ENCODE measurements around the gene IL1RL1. TPM values are rescaled to one million over a fixed set of nuclear protein-coding genes. Genes with fewer than 3 reads are reported as not detected.
A peak's percentile ranks its signal among the peaks of the same experiment; 100 is the strongest.

IL1RL1 gene
- total RNA-seq = under 0.01 and 0.29 TPM in 2 replicates

DNA sequence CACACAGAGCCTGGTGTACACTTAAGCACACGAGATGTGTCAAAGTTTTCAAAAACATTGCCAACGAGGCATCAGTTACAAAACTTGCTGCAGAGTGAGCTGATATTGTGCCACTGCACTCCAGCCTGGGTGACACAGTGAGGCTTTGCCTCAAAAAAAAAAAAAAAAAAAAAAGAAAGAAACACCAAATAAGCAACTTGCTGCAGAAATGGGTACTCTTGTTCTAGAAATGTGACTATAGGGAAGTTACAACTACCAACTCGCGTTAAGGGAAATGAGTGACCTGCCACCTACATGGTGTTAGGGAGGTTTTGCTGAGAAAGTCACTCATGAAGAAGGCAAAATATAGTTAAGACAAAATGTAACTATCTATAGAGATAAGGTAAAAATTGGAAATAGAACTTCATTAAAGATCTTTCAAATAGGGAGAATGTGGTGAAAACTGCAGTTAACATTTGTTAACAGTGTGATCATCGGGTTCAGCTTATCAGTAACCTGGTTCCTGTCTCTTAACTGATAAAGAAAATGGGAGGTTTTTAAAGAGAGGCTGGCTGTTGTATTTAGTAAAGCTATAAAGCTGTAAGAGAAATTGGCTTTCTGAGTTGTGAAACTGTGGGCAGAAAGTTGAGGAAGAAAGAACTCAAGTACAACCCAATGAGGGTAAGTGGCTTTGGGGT is at the start of gene IL1RL1:
Gene IL1RL1, plus strand, starts transcription at position 600 of the 677 bp plus-strand sequence. CDS start 26,702 bp downstream, outside the sequence.
- TF ChIP-seq, protein P1, sequence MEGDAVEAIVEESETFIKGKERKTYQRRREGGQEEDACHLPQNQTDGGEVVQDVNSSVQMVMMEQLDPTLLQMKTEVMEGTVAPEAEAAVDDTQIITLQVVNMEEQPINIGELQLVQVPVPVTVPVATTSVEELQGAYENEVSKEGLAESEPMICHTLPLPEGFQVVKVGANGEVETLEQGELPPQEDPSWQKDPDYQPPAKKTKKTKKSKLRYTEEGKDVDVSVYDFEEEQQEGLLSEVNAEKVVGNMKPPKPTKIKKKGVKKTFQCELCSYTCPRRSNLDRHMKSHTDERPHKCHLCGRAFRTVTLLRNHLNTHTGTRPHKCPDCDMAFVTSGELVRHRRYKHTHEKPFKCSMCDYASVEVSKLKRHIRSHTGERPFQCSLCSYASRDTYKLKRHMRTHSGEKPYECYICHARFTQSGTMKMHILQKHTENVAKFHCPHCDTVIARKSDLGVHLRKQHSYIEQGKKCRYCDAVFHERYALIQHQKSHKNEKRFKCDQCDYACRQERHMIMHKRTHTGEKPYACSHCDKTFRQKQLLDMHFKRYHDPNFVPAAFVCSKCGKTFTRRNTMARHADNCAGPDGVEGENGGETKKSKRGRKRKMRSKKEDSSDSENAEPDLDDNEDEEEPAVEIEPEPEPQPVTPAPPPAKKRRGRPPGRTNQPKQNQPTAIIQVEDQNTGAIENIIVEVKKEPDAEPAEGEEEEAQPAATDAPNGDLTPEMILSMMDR (IDR thresholded peaks at IDR 0.05; ENCODE audit: extremely low read depth, low read depth, low read length) = no peak
- Histone ChIP-seq H3K36me3 (ENCODE audit: insufficient read depth, low read length) (no peaks in the 10 kb centered on the region), H3K27me3 (ENCODE audit: insufficient read depth, low read length) (peaks cover 12% of the 10 kb centered on the region), H3K4me1 (ENCODE audit: insufficient read depth, low read length) (peaks cover 10% of the 10 kb centered on the region), H3K27ac (ENCODE audit: low read depth, low read length) (no peak within 1 kb of the TSS), H3K4me3 (ENCODE audit: insufficient read depth, low read length) (no peak within 1 kb of the TSS), H3K9me3 (ENCODE audit: low read depth, low read length) (no peaks in the 10 kb centered on the region), H3K4me2 (ENCODE audit: insufficient read depth, low read length) (no peak within 1 kb of the TSS), H3K79me2 (ENCODE audit: insufficient read depth, low read length) (no peaks in the 10 kb centered on the region), H2AFZ (ENCODE audit: low read length) (no peak within 1 kb of the TSS), H4K20me1 (ENCODE audit: insufficient read depth, low read length) (no peaks in the 10 kb centered on the region)
- DNase-seq (ENCODE audit: insufficient read length, low spot score, missing footprints) = peak; percentile 41

DNA sequence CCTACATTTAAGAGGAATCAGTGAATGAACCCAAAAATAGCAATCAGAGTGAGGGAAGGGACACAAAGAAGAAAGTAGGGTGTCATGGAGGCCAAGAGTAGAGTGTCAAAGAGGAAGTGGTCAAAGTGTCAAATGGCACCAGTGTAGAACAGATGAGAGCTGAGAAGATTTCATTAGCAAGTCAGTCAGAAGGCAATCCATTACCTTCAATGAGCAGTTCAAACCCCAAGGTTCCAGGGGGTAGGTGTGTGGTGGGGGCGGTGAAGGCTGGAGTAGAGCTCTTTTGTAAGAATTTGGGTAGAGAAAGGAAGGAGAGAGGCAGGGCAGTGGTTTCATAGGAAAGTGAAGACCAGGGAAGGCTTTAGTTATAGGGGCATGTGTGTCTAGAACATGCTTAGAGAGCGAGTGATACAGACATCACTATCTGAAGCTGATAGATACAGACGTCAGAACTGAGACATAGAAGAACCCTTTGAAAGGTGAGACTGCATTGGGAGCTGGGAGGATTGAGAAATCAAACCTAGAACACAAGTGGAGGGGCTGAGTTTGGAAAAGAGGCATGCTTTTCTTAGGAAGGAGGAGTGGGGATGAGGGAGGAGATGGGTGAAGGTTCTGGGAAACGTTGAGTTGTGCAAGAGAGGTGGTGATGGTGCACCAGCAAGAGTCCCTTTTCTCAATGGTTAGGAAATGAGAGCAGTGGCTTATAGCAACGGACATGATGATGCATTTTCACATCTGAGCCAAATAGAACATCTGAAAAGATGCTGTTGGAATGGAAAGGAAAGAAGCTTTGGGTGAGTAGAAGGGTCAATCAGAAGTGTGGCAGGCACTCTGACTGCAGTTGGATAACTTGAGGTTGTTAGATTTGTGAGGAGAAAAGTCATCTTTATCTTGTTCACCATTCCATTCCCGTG is 48.9 kb upstream of the IL1RL1 start:
- peaks cover 15% of the 10 kb centered on the region for H3K4me1 ChIP-seq (ENCODE audit: insufficient read depth, low read length)
- no peaks in the 10 kb centered on the region for H3K79me2 ChIP-seq (ENCODE audit: insufficient read depth, low read length)
- H3K4me2 ChIP-seq (ENCODE audit: insufficient read depth, low read length) = no peak overlapping the region
- H2AFZ ChIP-seq (ENCODE audit: low read length) = no peak overlapping the region
- peaks cover 20% of the 10 kb centered on the region for H3K27me3 ChIP-seq (ENCODE audit: insufficient read depth, low read length)
- no peaks in the 10 kb centered on the region for H3K36me3 ChIP-seq (ENCODE audit: insufficient read depth, low read length)
- no peaks in the 10 kb centered on the region for H3K9me3 ChIP-seq (ENCODE audit: low read depth, low read length)
- no peak for DNase-seq (ENCODE audit: insufficient read length, low spot score, missing footprints)
- TF ChIP-seq, protein P1 (IDR thresholded peaks at IDR 0.05; ENCODE audit: extremely low read depth, low read depth, low read length) = no peak
- H3K27ac ChIP-seq (ENCODE audit: low read depth, low read length) = no peak overlapping the region
- H4K20me1 ChIP-seq (ENCODE audit: insufficient read depth, low read length) = no peaks in the 10 kb centered on the region
- no peak overlapping the region for H3K4me3 ChIP-seq (ENCODE audit: insufficient read depth, low read length)

DNA sequence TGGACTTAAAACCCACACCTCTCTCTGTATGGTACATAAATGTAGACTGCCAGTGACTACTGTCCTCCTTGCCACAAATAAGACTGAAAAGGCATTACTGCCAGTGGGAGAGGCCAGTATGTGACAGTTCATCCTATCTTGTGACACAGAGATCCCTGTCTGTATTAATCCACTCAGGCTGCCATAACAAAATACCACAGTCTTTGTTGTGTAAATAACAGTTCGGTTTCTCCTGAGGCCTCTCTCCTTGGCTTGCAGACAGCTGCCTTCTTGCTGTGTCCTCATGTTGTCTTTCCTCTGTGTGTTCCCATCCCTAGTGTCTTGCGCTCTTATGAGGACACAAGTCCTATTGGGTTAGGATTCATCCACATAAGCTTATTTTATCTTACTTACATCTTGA is 46.4 kb upstream of the IL1RL1 start:
- H4K20me1 ChIP-seq (ENCODE audit: insufficient read depth, low read length) = no peaks in the 10 kb centered on the region
- no peaks in the 10 kb centered on the region for H3K9me3 ChIP-seq (ENCODE audit: low read depth, low read length)
- no peak overlapping the region for H2AFZ ChIP-seq (ENCODE audit: low read length)
- TF ChIP-seq, protein P1 (IDR thresholded peaks at IDR 0.05; ENCODE audit: extremely low read depth, low read depth, low read length) = no peak
- no peak overlapping the region for H3K27ac ChIP-seq (ENCODE audit: low read depth, low read length)
- H3K4me3 ChIP-seq (ENCODE audit: insufficient read depth, low read length) = no peak overlapping the region
- no peak overlapping the region for H3K4me2 ChIP-seq (ENCODE audit: insufficient read depth, low read length)
- no peak for DNase-seq (ENCODE audit: insufficient read length, low spot score, missing footprints)
- H3K4me1 ChIP-seq (ENCODE audit: insufficient read depth, low read length) = peaks cover 13% of the 10 kb centered on the region
- H3K36me3 ChIP-seq (ENCODE audit: insufficient read depth, low read length) = no peaks in the 10 kb centered on the region
- peaks cover 23% of the 10 kb centered on the region for H3K27me3 ChIP-seq (ENCODE audit: insufficient read depth, low read length)
- no peaks in the 10 kb centered on the region for H3K79me2 ChIP-seq (ENCODE audit: insufficient read depth, low read length)

DNA sequence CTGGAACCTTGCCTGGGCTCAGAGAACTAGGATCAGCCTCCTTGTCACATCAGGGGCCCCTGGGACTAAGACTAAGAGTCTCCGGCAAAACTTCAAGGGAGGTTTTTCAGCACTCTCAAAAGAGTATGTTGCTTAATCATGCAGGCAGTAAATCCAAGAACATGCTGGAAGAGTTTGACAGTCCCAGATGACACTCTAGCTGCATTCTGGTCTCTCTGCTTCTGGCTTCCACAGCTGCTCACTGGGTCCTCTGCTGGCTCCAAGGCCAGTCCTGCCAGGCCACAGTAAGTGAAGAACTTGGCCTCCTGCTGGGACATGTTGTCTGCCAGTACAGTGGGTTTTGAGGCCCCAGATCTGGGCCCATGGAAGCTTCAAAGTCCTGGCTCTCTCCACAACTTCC is 45.2 kb upstream of the IL1RL1 start:
- H2AFZ ChIP-seq (ENCODE audit: low read length) = no peak overlapping the region
- no peaks in the 10 kb centered on the region for H3K9me3 ChIP-seq (ENCODE audit: low read depth, low read length)
- no peak overlapping the region for H3K27ac ChIP-seq (ENCODE audit: low read depth, low read length)
- H4K20me1 ChIP-seq (ENCODE audit: insufficient read depth, low read length) = no peaks in the 10 kb centered on the region
- no peak overlapping the region for H3K4me3 ChIP-seq (ENCODE audit: insufficient read depth, low read length)
- no peaks in the 10 kb centered on the region for H3K79me2 ChIP-seq (ENCODE audit: insufficient read depth, low read length)
- H3K36me3 ChIP-seq (ENCODE audit: insufficient read depth, low read length) = no peaks in the 10 kb centered on the region
- peaks cover 29% of the 10 kb centered on the region for H3K27me3 ChIP-seq (ENCODE audit: insufficient read depth, low read length)
- no peak for DNase-seq (ENCODE audit: insufficient read length, low spot score, missing footprints)
- H3K4me2 ChIP-seq (ENCODE audit: insufficient read depth, low read length) = no peak overlapping the region
- TF ChIP-seq, protein P1 (IDR thresholded peaks at IDR 0.05; ENCODE audit: extremely low read depth, low read depth, low read length) = no peak
- peaks cover 13% of the 10 kb centered on the region for H3K4me1 ChIP-seq (ENCODE audit: insufficient read depth, low read length)

Measured in osteoblast (primary cell).